ENCODE data around the gene SLC39A13. TPM values are rescaled to one million over a fixed set of nuclear protein-coding genes. Genes with fewer than 3 reads are reported as not detected.

The SLC39A13 gene
- total and polyA plus RNA-seq, 2 of the 13 experiments (the other 11 are each of a cell fraction or from before 2014, with no cell fraction given), result 15.3 to 30.5 TPM

DNA sequence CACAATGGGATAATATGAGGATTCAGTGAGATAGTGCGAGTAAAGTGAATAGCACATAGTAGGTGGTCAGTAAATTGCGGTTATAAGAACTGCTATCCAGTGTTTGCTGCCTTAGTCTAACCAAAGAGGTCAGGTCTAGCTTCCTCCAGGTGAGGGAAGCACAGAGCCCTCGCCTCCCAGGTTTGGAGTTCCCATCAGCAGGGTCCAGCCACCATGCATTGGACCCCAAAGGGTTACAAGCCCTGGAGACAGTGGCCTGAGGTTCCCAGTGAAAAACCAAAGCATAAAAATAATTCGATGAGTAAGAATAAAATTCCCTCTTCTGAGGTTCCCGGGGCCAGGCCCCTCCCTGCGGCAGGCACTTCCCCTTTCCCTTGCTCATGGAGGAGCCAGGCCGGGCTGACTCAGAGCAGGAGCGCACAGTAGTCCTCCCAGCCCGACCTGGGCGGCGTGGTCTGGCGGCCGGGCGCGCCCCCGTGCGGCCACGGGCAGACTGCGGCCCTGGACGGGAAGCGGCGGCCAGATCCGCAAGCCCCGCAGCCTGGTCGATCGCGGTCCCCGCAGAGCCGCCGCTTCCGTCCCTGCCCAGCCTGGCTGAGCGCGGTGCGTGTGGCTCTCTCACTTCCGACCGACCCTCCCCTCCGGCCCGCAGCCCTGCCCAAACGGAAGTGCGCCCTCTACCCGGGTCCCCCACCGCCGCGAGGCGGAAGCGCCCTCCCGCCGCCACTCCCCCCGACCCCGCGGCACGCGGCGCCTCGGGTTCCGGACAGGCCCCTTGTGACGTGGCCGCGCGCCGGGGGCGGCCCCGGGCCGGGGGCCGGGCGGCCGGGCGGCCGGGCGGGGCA, at the start of gene SLC39A13 (continued):
- TF ChIP-seq, protein P1, sequence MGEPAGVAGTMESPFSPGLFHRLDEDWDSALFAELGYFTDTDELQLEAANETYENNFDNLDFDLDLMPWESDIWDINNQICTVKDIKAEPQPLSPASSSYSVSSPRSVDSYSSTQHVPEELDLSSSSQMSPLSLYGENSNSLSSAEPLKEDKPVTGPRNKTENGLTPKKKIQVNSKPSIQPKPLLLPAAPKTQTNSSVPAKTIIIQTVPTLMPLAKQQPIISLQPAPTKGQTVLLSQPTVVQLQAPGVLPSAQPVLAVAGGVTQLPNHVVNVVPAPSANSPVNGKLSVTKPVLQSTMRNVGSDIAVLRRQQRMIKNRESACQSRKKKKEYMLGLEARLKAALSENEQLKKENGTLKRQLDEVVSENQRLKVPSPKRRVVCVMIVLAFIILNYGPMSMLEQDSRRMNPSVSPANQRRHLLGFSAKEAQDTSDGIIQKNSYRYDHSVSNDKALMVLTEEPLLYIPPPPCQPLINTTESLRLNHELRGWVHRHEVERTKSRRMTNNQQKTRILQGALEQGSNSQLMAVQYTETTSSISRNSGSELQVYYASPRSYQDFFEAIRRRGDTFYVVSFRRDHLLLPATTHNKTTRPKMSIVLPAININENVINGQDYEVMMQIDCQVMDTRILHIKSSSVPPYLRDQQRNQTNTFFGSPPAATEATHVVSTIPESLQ (CRISPR knock-in tag; conservative IDR thresholded peaks at IDR 0.05), result peak; percentile 75; the same call in 1 of the 2 replicates
- TF ChIP-seq, protein P2, sequence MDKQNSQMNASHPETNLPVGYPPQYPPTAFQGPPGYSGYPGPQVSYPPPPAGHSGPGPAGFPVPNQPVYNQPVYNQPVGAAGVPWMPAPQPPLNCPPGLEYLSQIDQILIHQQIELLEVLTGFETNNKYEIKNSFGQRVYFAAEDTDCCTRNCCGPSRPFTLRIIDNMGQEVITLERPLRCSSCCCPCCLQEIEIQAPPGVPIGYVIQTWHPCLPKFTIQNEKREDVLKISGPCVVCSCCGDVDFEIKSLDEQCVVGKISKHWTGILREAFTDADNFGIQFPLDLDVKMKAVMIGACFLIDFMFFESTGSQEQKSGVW (CRISPR knock-in tag; IDR thresholded peaks at IDR 0.05; ENCODE audit: borderline replicate concordance), result no peak
- TF ChIP-seq ZNF616 (CRISPR knock-in tag; IDR thresholded peaks at IDR 0.05; ENCODE audit: low read depth) (0 out of 2 replicates have a peak, but pooled peaks have one; percentile 54), ZNF337 (CRISPR knock-in tag; IDR thresholded peaks at IDR 0.05; ENCODE audit: borderline replicate concordance, low read depth) (peak; percentile 83; the same call in 1 of the 2 replicates), ZBTB3 (CRISPR knock-in tag; IDR thresholded peaks at IDR 0.05; ENCODE audit: borderline replicate concordance, low read depth) (0 out of 2 replicates have a peak, but pooled peaks have one; percentile 66), ZNF12 (CRISPR knock-in tag; IDR thresholded peaks at IDR 0.05) (peak; percentile 42; the same call in 1 of the 2 replicates), THAP11 (CRISPR knock-in tag; IDR thresholded peaks at IDR 0.05) (peak; percentile 95), IKZF1 (IDR thresholded peaks at IDR 0.05) (no peak), NCOA5 (CRISPR knock-in tag; IDR thresholded peaks at IDR 0.05) (no peak), ZSCAN12 (CRISPR knock-in tag; IDR thresholded peaks at IDR 0.05) (peak; percentile 38; the same call in 1 of the 2 replicates), ZNF839 (CRISPR knock-in tag; IDR thresholded peaks at IDR 0.05; ENCODE audit: borderline replicate concordance) (no peak; the same call in 1 of the 2 replicates), RBM39 (IDR thresholded peaks at IDR 0.05; ENCODE audit: low read depth, low read length, poor library complexity, severe bottlenecking) (peak; percentile 61), POLR2AphosphoS2 (IDR thresholded peaks at IDR 0.05; ENCODE audit: low read depth, low read length) (no peak), KDM1A (CRISPR knock-in tag; IDR thresholded peaks at IDR 0.05) (no peak), ZBTB1 (CRISPR knock-in tag; IDR thresholded peaks at IDR 0.05; ENCODE audit: borderline replicate concordance) (peak; percentile 100), GFI1 (CRISPR knock-in tag; IDR thresholded peaks at IDR 0.05; ENCODE audit: borderline replicate concordance) (no peak; the same call in 1 of the 2 replicates)
- TF ChIP-seq, protein P3, sequence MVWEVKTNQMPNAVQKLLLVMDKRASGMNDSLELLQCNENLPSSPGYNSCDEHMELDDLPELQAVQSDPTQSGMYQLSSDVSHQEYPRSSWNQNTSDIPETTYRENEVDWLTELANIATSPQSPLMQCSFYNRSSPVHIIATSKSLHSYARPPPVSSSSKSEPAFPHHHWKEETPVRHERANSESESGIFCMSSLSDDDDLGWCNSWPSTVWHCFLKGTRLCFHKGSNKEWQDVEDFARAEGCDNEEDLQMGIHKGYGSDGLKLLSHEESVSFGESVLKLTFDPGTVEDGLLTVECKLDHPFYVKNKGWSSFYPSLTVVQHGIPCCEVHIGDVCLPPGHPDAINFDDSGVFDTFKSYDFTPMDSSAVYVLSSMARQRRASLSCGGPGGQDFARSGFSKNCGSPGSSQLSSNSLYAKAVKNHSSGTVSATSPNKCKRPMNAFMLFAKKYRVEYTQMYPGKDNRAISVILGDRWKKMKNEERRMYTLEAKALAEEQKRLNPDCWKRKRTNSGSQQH (CRISPR knock-in tag; IDR thresholded peaks at IDR 0.05; ENCODE audit: low read depth), result peak; percentile 53
- TF ChIP-seq, protein P4, sequence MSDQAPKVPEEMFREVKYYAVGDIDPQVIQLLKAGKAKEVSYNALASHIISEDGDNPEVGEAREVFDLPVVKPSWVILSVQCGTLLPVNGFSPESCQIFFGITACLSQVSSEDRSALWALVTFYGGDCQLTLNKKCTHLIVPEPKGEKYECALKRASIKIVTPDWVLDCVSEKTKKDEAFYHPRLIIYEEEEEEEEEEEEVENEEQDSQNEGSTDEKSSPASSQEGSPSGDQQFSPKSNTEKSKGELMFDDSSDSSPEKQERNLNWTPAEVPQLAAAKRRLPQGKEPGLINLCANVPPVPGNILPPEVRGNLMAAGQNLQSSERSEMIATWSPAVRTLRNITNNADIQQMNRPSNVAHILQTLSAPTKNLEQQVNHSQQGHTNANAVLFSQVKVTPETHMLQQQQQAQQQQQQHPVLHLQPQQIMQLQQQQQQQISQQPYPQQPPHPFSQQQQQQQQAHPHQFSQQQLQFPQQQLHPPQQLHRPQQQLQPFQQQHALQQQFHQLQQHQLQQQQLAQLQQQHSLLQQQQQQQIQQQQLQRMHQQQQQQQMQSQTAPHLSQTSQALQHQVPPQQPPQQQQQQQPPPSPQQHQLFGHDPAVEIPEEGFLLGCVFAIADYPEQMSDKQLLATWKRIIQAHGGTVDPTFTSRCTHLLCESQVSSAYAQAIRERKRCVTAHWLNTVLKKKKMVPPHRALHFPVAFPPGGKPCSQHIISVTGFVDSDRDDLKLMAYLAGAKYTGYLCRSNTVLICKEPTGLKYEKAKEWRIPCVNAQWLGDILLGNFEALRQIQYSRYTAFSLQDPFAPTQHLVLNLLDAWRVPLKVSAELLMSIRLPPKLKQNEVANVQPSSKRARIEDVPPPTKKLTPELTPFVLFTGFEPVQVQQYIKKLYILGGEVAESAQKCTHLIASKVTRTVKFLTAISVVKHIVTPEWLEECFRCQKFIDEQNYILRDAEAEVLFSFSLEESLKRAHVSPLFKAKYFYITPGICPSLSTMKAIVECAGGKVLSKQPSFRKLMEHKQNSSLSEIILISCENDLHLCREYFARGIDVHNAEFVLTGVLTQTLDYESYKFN (CRISPR knock-in tag; conservative IDR thresholded peaks at IDR 0.05), result peak; percentile 66
- TF ChIP-seq, protein P5, sequence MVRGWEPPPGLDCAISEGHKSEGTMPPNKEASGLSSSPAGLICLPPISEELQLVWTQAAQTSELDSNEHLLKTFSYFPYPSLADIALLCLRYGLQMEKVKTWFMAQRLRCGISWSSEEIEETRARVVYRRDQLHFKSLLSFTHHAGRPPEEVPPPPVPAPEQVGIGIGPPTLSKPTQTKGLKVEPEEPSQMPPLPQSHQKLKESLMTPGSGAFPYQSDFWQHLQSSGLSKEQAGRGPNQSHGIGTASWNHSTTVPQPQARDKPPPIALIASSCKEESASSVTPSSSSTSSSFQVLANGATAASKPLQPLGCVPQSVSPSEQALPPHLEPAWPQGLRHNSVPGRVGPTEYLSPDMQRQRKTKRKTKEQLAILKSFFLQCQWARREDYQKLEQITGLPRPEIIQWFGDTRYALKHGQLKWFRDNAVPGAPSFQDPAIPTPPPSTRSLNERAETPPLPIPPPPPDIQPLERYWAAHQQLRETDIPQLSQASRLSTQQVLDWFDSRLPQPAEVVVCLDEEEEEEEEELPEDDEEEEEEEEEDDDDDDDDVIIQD (CRISPR knock-in tag; IDR thresholded peaks at IDR 0.05; ENCODE audit: low read depth), result no peak
